GM18519 (cell line): ENCODE results near the gene PRKAG1.

Experiments
- ATAC-seq: cut with Tn5 transposase; IDR thresholded peaks from one replicate; pipeline ENCODE4 v1.9.1; 2021; ENCODE audit warnings: mild to moderate bottlenecking, moderate library complexity; ENCODE audit not compliant: unreplicated experiment, low FRiP score

PRKAG1 gene

GRCh38 chr12:48969833-48970701, 48.5 kb downstream of the PRKAG1 start:
- ATAC-seq: no peak

GRCh38 chr12:48969160-48969771, 49.3 kb downstream of the PRKAG1 start:
- ATAC-seq: no peak

DNA sequence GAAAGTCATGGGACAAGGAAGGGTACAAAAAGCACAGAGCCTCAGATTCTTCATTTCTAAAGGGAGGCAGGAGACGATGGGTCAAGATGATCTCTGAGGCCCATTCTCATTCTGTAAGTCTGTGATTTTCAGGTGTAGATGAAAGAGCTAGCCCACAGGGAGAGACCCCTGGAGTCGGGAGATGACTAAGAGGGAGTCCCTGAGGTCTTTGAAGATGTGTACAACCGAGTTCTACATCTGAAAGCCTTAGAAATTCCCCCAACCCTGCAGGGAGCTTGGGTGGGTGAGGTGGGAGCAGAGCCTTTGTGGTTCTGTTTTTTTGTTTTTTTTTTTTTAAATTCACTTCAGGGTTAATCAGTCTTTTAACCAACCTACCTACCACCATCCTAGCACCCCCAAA, 50.1 kb downstream of the PRKAG1 start:
- no peak for ATAC-seq

DNA sequence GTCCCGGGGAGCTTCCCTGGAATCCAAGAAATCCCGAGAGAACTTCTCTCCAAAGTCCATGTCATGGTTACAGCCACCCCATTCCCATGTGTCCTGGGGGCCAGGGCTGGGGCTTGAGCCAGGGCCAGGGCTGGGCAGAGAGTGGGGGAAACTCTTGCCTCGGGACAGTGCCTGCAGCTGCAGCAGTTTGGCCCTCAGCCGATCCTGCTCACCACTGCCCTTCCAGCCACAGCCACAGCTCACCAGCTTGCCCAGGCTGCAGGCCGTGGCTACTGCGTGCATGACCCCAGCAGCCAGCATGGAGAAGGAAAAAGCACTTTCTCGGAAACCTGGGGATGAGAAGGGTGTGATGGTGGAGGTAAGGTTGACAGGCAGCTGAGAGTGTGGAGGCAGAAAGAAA, 50.6 kb downstream of the PRKAG1 start:
- ATAC-seq: no peak

- ATAC-seq: no peak
These were observed 52.2 kb downstream of the PRKAG1 start for GRCh38 chr12:48966177-48966895.

DNA sequence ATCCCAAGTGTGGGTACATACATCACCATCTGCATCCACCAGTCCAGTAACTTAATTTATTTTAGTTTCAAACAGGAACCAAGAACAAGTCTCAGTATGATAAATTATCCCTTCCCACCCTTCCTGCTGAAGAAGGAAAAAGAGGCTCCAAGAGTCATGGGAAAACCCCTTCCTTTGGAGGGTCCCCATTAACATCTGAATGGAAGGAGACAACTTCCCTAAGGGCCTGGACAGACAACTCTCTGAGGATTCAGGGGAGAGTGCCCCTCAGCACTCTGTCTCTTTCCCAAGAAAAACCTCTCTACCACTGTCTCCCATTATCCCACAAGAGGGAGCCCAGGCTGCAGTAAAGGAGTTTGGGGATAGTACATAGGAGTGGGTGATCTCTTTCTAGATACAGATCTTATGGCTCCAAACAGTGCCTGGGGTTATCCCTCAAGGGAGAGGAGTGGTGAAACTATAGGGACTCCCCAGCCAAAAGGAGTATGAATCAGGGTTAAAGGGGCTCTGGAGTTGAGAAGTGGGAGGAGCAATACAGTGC, 53.2 kb downstream of the PRKAG1 start:
- no peak for ATAC-seq

- ATAC-seq: no peak
These were observed 56.8 kb downstream of the PRKAG1 start for GRCh38 chr12:48961801-48962200.

GRCh38 chr12:48961331-48961730, 57.2 kb downstream of the PRKAG1 start:
- ATAC-seq: no peak

GRCh38 chr12:48960834-48961233, 57.7 kb downstream of the PRKAG1 start:
- ATAC-seq: no peak

- ATAC-seq: no peak
These were observed 60.6 kb downstream of the PRKAG1 start for GRCh38 chr12:48958049-48958388.

DNA sequence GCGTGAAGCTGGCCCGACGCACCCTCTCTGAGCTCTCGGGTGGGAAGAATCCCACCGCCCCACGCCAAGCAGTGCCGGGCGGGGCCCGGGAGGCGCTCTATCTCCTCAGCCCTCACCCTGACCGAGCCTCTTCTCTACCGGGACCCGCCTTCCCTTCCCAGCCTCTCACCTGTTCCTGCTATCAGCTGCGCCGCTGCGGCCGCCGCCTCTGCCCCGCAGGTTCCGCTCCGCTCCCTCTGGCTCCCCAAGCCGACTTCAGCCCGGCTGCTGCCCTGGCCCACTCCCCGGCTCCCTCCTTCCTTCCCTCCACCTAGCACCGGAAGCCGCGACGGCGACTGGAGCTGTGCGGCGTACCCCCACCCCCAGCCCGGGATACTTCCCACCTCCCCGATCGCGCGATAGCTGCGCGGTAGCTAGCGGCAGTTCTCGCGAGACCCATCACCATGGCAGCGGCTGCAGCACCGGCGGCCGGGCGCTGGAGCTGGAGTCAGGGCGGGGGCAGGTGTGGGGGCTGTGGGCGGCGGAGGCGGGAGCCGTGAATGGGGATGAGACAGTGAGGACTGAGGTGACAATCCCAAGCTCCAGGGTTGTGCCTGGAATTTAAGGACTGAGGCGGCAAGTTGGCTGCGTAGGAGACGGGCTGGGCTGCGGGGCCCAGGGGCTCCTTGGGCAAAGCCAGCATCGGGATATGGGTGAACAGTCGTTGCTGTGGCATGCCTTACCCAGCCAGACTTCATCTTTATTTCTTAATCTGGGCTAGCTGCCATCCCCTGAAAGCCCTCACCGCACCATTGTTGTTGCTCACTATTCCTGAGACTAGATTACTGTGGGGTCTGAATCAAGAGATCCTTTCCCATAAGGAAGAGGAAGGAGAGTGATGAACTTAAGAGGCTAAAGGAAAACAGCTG, 61.2 kb downstream of the PRKAG1 start, which contains the start of gene ARF3:
TSS of gene ARF3 (minus strand) at position 347 of the 908 bp plus-strand sequence. CDS start 16,392 bp downstream, outside the sequence.
- peak; percentile 82 for ATAC-seq

DNA sequence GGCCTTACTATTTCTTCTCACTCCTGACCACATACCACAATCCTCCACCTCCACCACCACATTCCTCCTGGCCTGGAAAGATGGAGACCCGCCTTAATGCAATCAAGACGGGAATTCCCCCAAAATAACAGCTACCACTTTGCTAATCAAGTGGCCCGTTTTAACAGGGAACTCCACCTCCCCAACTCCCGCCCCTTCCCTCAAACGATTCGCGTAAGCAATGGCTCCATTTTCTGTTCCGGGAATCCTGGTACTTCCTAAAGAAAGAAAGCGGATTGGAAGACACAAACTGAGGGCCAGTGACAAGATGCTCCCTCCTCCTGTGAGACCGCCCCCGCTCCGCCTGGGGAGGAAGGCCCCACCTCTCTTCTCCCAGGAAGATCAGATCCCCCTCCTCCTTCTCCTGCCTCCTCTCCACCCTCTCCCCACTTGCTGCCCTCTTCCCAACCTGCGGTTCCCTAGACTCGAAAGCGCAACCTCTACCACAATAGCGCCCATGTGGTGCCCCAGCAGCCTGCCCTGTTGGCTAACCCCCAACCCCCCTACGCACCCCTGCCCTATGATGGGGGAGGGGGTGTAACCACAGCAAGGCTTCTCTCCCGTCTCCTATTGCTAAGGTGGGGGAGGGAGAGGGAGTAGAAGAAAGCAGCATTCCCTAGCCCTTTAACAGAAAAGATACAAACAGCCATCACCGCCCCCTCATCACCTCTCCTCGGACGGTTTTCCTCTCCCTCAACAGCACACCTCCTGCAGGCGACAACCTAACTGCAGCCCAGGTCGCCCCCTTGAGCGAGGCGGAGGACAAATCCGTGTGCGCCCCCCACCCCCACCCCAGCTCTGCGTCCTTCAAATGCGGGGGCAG, 62.1 kb downstream of the PRKAG1 start:
- ATAC-seq: no peak

DNA sequence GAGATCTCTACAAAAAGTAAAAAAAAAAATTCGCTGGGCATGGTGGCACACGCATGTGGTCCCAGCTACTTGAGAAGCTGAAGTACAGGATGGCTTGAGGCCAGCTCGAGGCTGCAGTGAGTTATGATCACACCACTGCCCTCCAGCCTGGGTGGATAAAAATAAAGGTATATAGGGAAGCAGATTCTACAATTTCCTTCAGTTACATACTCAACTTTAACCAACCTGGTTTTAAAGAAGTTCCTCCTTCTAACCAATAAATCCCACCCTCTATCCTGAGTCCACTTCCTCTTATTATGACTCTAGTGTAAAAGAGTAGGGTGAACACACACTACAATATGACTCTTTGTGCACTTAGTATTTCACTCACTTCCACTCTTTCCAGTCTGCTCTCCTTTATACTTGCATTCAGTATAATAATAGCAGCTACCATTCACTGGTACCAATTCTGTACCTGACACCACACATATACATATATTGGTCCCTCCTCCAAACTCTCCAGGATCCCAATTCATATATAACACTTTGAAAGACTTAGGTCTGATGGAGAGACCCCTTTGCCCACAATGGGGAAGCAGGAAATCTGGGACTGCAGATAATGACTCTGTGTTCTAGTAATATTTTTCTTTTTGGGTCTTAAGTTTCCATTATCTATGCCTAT, 63.6 kb downstream of the PRKAG1 start:
- ATAC-seq: no peak

GRCh38 chr12:48954061-48954460, 64.5 kb downstream of the PRKAG1 start:
- ATAC-seq: no peak

GRCh38 chr12:48952691-48953090, 65.9 kb downstream of the PRKAG1 start:
- no peak for ATAC-seq
